HL-60 (cell line): ENCODE data around the gene SCG5.

ENCODE experiments used
- DNase-seq, 2 experiments: peaks; one replicate each; pipeline ENCODE4 v3.0.0-alpha.2; 2010 to 2020; ENCODE audit warnings: low read depth in 1 of 2, low spot score in 1 of 2
- H3K27ac ChIP-seq: fragments of 250-450 bp; sonication (Bioruptor Pico); replicated peaks from 2 replicates; pipeline ENCODE4 v1.5.1; 2020; ENCODE audit warnings: mild to moderate bottlenecking, moderate library complexity
- H3K27me3 ChIP-seq: fragments of 250-450 bp; sonication (Bioruptor Pico); 2 replicates; pipeline ENCODE4 v1.5.1; 2021; ENCODE audit warnings: mild to moderate bottlenecking, moderate library complexity; ENCODE audit not compliant: insufficient read depth, poor library complexity, severe bottlenecking
- H3K4me3 ChIP-seq: replicated peaks from 2 replicates; pipeline ENCODE4 v1.5.1; 2011; ENCODE audit warnings: mild to moderate bottlenecking, control low read depth, low read length; ENCODE audit not compliant: insufficient read depth
- CTCF ChIP-seq: IDR thresholded peaks from one replicate; pipeline ENCODE4 v1.5.1; 2011; ENCODE audit warnings: low read length, control low read depth, inconsistent platforms; ENCODE audit not compliant: insufficient read depth
- GABPA ChIP-seq: IDR thresholded peaks from 2 replicates; pipeline ENCODE4 v1.6.1; 2012; ENCODE audit warnings: low read depth
- POLR2AphosphoS5 ChIP-seq: IDR thresholded peaks from 2 replicates; pipeline ENCODE4 v1.6.1; 2012; ENCODE audit warnings: low read depth
- REST ChIP-seq: IDR thresholded peaks from 2 replicates; pipeline ENCODE4 v1.6.1; 2012; ENCODE audit warnings: low read depth; ENCODE audit not compliant: insufficient replicate concordance
- SPI1 ChIP-seq: IDR thresholded peaks from 2 replicates; pipeline ENCODE4 v1.6.1; 2012; ENCODE audit warnings: low read depth, mild to moderate bottlenecking, borderline replicate concordance

The SCG5 gene

GRCh38 chr15:32651229-32651837, 9.8 kb downstream of the SCG5 start:
- no peak overlapping the region for H3K27ac ChIP-seq
- H3K27me3 ChIP-seq: no peaks in the 10 kb centered on the region
- TF ChIP-seq CTCF (peak; percentile 98), SPI1 (no peak)
- DNase-seq: peak; percentile 41 to 60
- H3K4me3 ChIP-seq: no peak overlapping the region

- H3K4me3 ChIP-seq: no peak overlapping the region
- no peaks in the 10 kb centered on the region for H3K27me3 ChIP-seq
- no peak overlapping the region for H3K27ac ChIP-seq
- TF ChIP-seq GABPA (no peak), SPI1 (no peak), POLR2AphosphoS5 (no peak), REST (no peak), CTCF (no peak)
- no peak for DNase-seq
Observed at GRCh38 chr15:32652178-32652577, 10.7 kb downstream of the SCG5 start.

GRCh38 chr15:32656091-32656490, 14.6 kb downstream of the SCG5 start:
- no peak for DNase-seq
- Histone ChIP-seq H3K27ac (no peak overlapping the region), H3K27me3 (no peaks in the 10 kb centered on the region), H3K4me3 (no peak overlapping the region)
- TF ChIP-seq REST: no peak
- no peak for TF ChIP-seq CTCF
- no peak for TF ChIP-seq SPI1
- no peak for TF ChIP-seq GABPA
- TF ChIP-seq POLR2AphosphoS5: no peak

- no peak for TF ChIP-seq SPI1
- no peak for TF ChIP-seq REST
- TF ChIP-seq CTCF: no peak
Observed at GRCh38 chr15:32656496-32656895, 15.0 kb downstream of the SCG5 start.

More at GRCh38 chr15:32656496-32656895, 15.0 kb downstream of the SCG5 start:
- Histone ChIP-seq H3K27me3 (no peaks in the 10 kb centered on the region), H3K27ac (no peak overlapping the region), H3K4me3 (no peak overlapping the region)
- DNase-seq: no peak
